Measurements from ENCODE around the gene TXNDC8.

Gene TXNDC8

GRCh38 chr9:110256380-110257096 lies 81.1 kb downstream of the TXNDC8 start, which contains the start of gene TXN:
Gene TXN (minus strand): TSS chr9:110256507. CDS start chr9:110256435, 72 bp downstream.
- intact Hi-C loops (cut with DNase I; ENCODE audit: low total_unique reads): no loop called here
- H3K27me3 ChIP-seq: no peaks in the 10 kb centered on the region
- no peaks in the 10 kb centered on the region for H3K9me3 ChIP-seq
- peak; percentile 84 to 93 for DNase-seq
- no peak for TF ChIP-seq CTCF (IDR thresholded peaks at IDR 0.05)
- H3K27ac ChIP-seq: peak within 1 kb of the TSS; percentile 82 to 93
- no peaks in the 10 kb centered on the region for H3K36me3 ChIP-seq
- peaks cover 0 to 27% (median 14%) of the 10 kb centered on the region in 4 donors for H3K4me1 ChIP-seq
- H3K4me3 ChIP-seq: peak within 1 kb of the TSS; percentile 82 to 95

- peak; percentile 58 to 85 for DNase-seq
- Histone ChIP-seq H3K27me3 (no peaks in the 10 kb centered on the region), H3K4me1 (peaks cover 0 to 27% (median 14%) of the 10 kb centered on the region in 4 donors), H3K4me3 (peak overlapping the region; percentile 82 to 95), H3K27ac (peak overlapping the region; percentile 82 to 93), H3K9me3 (no peaks in the 10 kb centered on the region), H3K36me3 (no peaks in the 10 kb centered on the region)
- intact Hi-C loops (cut with DNase I; ENCODE audit: low total_unique reads): no loop called here
- TF ChIP-seq CTCF (IDR thresholded peaks at IDR 0.05): no peak
These were observed 81.9 kb downstream of the TXNDC8 start for GRCh38 chr9:110255463-110256379.

- H3K4me1 ChIP-seq: peaks cover 0 to 27% (median 14%) of the 10 kb centered on the region in 4 donors
- intact Hi-C loops (cut with DNase I; ENCODE audit: low total_unique reads): no loop called here
These were observed 82.6 kb downstream of the TXNDC8 start for GRCh38 chr9:110255034-110255462.

GRCh38 chr9:110254500-110254899 lies 83.2 kb downstream of the TXNDC8 start:
- DNase-seq: no peak
- Histone ChIP-seq H3K4me1 (peaks cover 0 to 27% (median 14%) of the 10 kb centered on the region in 4 donors), H3K36me3 (peaks cover 3 to 11% (median 7%) of the 10 kb centered on the region in 3 donors), H3K27ac (peak overlapping the region in 1 of 2 donors; percentile 93), H3K9me3 (no peaks in the 10 kb centered on the region), H3K27me3 (no peaks in the 10 kb centered on the region), H3K4me3 (peak overlapping the region; percentile 82 to 95)
- intact Hi-C loops (cut with DNase I; ENCODE audit: low total_unique reads): no loop called here
- TF ChIP-seq CTCF (IDR thresholded peaks at IDR 0.05): no peak

More at GRCh38 chr9:110255034-110255462, 82.6 kb downstream of the TXNDC8 start:
- TF ChIP-seq CTCF (IDR thresholded peaks at IDR 0.05): no peak
- Histone ChIP-seq H3K4me3 (peak overlapping the region; percentile 82 to 95), H3K36me3 (peaks cover 0 to 5% (median 1%) of the 10 kb centered on the region in 3 donors), H3K9me3 (no peaks in the 10 kb centered on the region), H3K27me3 (no peaks in the 10 kb centered on the region), H3K27ac (peak overlapping the region; percentile 82 to 93)
- DNase-seq: no peak

Data from tibial artery (tissue), 4 donors.